ENCODE measurements around the gene IMMP2L. TPM values are rescaled to one million over a fixed set of nuclear protein-coding genes. Genes with fewer than 3 reads are reported as not detected.

The IMMP2L gene
- total RNA-seq, 2 experiments from 2014 or later, result 8.9 to 18.7 TPM

DNA sequence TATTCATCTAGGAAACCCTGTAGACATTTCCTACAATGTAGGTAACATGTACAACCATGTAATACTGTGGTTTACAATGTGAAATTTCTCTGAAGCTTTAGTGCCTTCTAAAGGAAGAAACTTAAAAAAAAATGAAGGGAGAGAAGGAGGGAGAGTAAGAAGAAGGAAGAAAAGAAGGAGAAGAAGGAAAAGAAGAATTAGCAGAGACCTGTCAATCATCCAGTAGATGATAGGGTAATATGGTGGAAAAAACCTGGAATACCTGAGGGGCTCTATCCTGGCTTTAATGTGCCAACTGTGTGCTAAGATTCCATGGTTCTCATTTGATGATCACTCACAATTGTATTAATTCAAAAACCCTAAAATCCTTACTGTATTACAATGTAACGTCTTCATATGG is 474.0 kb downstream of the IMMP2L start:
- intact Hi-C loops (cut with DNase I, micrococcal nuclease), result no loop called here

DNA sequence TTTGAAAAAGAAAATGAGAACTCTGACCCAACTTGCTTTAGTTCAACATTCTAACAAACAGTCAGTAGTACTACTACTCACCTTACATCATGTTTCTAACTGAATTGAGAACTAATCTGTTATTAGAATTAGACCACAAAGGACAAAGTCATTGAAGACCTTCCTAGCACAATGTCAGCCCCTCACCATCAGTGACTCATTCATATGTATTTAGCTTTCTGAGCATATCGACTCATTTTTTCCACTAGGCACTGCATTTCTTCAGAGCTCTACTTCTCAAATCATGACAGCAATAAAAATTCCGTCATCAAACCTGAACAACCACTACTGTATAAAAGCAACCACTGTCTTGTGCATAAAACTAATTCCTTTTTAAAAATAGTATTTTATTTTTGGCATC is 475.8 kb downstream of the IMMP2L start:
- Mint-ChIP-seq H3K4me3 (no peak overlapping the region), H3K27me3 (no peaks in the 10 kb centered on the region), H3K27ac (peak overlapping the region; percentile 13), H3K36me3 (ENCODE audit: low read depth) (peaks cover 4% of the 10 kb centered on the region), H3K9me3 (peaks cover 3% of the 10 kb centered on the region), H3K4me1 (ENCODE audit: low read depth) (peaks cover 79% of the 10 kb centered on the region)
- no peaks in the 10 kb centered on the region for H3K27me3 ChIP-seq (ENCODE audit: control insufficient read depth in 1 of 2, insufficient read depth in 2 of 2, low read length in 2 of 2)
- DNase-seq (no peak), ATAC-seq (ENCODE audit: poor library complexity) (no peak)
- CTCF ChIA-PET, result no interaction called here
- no peaks in the 10 kb centered on the region for H3K36me3 ChIP-seq (ENCODE audit: insufficient read depth, low read length)
- H3K4me1 ChIP-seq (ENCODE audit: insufficient read depth, low read length), result peaks cover 17% of the 10 kb centered on the region
- H3K4me3 ChIP-seq (ENCODE audit: low read length), result no peak overlapping the region
- H3K9me3 ChIP-seq (ENCODE audit: control insufficient read depth in 1 of 2, insufficient read depth in 1 of 2, low read length in 2 of 2), result no peaks in the 10 kb centered on the region
- no peak for TF ChIP-seq CTCF (IDR thresholded peaks at IDR 0.05)
- H3K27ac ChIP-seq (ENCODE audit: low read depth in 1 of 2, low read length in 2 of 2), result no peak overlapping the region
- POLR2A ChIA-PET, result interaction anchor here (1.4 kb wide), 1 partner anchor 9 kb away, joined by 3 read pairs; no protein-coding TSS in a partner anchor
- intact Hi-C loops (cut with DNase I, micrococcal nuclease), result no loop called here

More for the DNA sequence above, 474.0 kb downstream of the IMMP2L start:
- ChIA-PET POLR2A (no interaction called here), CTCF (no interaction called here)
- no peaks in the 10 kb centered on the region for H3K9me3 ChIP-seq (ENCODE audit: control insufficient read depth in 1 of 2, insufficient read depth in 1 of 2, low read length in 2 of 2)
- H3K36me3 ChIP-seq (ENCODE audit: insufficient read depth, low read length), result no peaks in the 10 kb centered on the region
- TF ChIP-seq CTCF (IDR thresholded peaks at IDR 0.05), result no peak
- DNase-seq, result no peak
- no peaks in the 10 kb centered on the region for H3K27me3 ChIP-seq (ENCODE audit: control insufficient read depth in 1 of 2, insufficient read depth in 2 of 2, low read length in 2 of 2)
- peaks cover 3% of the 10 kb centered on the region for H3K9me3 Mint-ChIP-seq
- H3K27ac Mint-ChIP-seq, result peak overlapping the region; percentile 6
- peaks cover 4% of the 10 kb centered on the region for H3K36me3 Mint-ChIP-seq (ENCODE audit: low read depth)
- H3K4me1 Mint-ChIP-seq (ENCODE audit: low read depth), result peaks cover 68% of the 10 kb centered on the region
- H3K27ac ChIP-seq (ENCODE audit: low read depth in 1 of 2, low read length in 2 of 2), result no peak overlapping the region
- ATAC-seq (ENCODE audit: poor library complexity), result no peak
- no peak overlapping the region for H3K4me3 Mint-ChIP-seq
- no peak overlapping the region for H3K4me3 ChIP-seq (ENCODE audit: low read length)
- no peaks in the 10 kb centered on the region for H3K27me3 Mint-ChIP-seq
- peaks cover 6% of the 10 kb centered on the region for H3K4me1 ChIP-seq (ENCODE audit: insufficient read depth, low read length)

- ChIA-PET CTCF (interaction anchor here (1.0 to 1.5 kb wide), 2 partner anchors 11 to 14 kb away, joined by 3 to 4 read pairs; no protein-coding TSS in a partner anchor), POLR2A (interaction anchor here (0.6 to 0.9 kb wide), 2 partner anchors 14 to 52 kb away, joined by 4 read pairs; no protein-coding TSS in a partner anchor)
- Histone ChIP-seq H3K4me1 (ENCODE audit: insufficient read depth, low read length) (peaks cover 20% of the 10 kb centered on the region), H3K4me3 (ENCODE audit: low read length) (no peak overlapping the region), H3K27me3 (ENCODE audit: control insufficient read depth in 1 of 2, insufficient read depth in 2 of 2, low read length in 2 of 2) (no peaks in the 10 kb centered on the region), H3K36me3 (ENCODE audit: insufficient read depth, low read length) (no peaks in the 10 kb centered on the region), H3K9me3 (ENCODE audit: control insufficient read depth in 1 of 2, insufficient read depth in 1 of 2, low read length in 2 of 2) (no peaks in the 10 kb centered on the region), H3K27ac (ENCODE audit: low read depth in 1 of 2, low read length in 2 of 2) (no peak overlapping the region)
- ATAC-seq (ENCODE audit: poor library complexity), result no peak
- Mint-ChIP-seq H3K9me3 (peaks cover 3% of the 10 kb centered on the region), H3K27me3 (no peaks in the 10 kb centered on the region), H3K4me3 (no peak overlapping the region), H3K36me3 (ENCODE audit: low read depth) (no peaks in the 10 kb centered on the region), H3K4me1 (ENCODE audit: low read depth) (peaks cover 81% of the 10 kb centered on the region), H3K27ac (peak overlapping the region; percentile 73)
- no peak for DNase-seq
- intact Hi-C loops (cut with DNase I, micrococcal nuclease), result no loop called here
- TF ChIP-seq CTCF (IDR thresholded peaks at IDR 0.05), result no peak
These were observed 476.9 kb downstream of the IMMP2L start for GRCh38 chr7:111085356-111085755.
